ENCODE data around the gene CPS1. TPM values are rescaled to one million over a fixed set of nuclear protein-coding genes. Genes with fewer than 3 reads are reported as not detected.

The CPS1 gene
- polyA plus RNA-seq, 3 donors, result 2.5 to 4.7 (median 3.2) TPM

DNA sequence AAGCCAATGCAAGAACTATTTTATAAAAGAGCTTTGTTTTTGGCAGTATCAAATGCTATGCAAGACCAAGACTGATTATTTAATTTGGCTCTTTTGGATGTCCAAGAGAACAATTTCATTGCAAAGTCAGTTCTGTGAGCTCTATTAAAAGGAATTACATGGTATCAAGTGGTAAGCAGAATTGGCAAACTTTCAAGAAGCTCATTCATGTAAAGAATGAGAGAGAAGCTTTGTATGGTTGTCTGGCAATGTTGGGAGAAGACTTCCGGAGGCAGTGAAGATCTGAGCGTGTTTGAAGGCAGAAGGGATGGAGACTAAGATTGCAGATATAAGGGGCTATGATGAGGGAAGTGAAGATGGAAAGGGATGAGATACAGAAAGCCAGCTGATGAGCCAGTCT lies 49.6 kb downstream of the CPS1 start:
- DNase-seq, result no peak

DNA sequence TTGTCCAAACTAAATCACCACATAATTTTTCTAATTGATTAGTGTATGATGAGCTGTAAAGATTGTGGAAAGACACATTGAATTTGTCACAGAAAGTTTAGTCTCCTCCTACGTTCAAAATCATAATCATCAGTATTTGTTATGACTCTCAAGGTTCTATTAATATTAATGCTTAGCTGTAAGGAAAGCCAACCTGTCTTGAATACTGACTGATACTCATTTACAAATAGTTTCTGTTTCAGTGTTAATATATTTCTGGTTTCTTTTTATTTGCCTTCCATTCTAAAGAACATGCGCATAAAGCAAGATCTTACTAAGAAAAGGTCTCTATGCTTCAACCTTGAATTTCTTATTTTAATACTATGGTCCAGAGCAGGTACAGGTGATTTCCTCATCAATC lies 55.1 kb downstream of the CPS1 start:
- no peak for DNase-seq

DNA sequence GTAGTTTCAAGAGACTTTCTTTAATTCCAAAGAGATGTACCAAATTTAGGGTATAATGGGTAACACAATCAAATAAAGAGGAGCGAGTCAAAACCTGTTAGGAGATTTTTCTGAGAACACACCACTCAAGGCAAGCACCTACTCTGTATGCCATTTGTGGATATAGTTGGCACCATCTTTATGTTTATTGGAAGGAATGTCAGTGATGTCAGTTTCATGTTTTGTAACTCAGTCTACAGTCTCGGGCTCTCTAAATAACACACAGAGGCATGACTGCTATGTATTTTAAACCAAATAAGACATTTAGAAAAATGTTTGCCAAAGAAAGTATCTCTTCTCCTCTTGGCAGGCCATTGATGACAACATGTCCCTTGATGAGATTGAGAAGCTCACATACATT lies 59.7 kb downstream of the CPS1 start:
- no peak for DNase-seq

DNA sequence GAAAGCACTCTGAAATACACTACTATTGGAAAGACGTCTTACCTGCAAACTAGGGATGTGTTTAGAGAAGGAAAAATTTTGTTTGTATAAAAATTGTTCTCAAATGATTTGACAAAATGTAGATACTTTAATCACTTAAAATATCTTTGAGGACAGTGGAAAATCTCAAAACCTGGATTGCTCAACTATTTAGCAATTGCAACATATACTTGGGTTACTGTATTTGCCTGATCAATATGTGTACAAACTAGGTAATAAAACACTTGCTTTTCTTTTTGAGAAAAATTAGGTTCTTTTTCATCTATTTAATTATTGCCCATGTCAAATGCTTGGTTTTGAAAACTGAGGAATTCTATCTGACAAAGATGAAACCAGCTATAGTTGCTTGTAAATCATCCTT lies 60.9 kb downstream of the CPS1 start:
- DNase-seq, result no peak

DNA sequence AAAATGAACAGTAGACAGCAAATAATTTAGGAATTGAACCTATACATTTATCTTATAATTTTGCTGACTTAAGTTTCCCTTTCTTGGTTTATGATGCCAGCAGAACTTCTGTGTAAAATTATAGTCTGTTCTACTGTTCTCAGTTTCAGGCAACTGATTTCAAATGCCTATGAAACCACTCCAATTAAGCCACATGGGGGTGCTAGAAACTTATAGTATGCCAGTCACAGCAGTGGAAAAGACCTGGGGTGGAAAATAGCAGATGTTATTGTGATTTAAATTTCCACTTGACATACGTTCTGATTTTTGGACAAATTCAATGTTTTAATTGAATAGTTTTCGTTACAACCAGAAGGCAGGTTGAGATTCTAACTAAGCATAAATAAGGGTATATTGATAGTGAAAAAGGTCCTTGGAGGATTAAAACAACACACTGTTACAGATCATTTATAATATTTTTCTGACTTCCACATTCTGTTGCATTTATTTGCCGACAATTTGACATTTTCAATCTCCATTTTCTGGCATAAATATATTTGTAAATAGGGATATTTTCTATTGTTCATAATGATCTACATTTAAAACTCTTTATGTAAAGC lies 61.4 kb downstream of the CPS1 start:
- DNase-seq, result peak; percentile 42

DNA sequence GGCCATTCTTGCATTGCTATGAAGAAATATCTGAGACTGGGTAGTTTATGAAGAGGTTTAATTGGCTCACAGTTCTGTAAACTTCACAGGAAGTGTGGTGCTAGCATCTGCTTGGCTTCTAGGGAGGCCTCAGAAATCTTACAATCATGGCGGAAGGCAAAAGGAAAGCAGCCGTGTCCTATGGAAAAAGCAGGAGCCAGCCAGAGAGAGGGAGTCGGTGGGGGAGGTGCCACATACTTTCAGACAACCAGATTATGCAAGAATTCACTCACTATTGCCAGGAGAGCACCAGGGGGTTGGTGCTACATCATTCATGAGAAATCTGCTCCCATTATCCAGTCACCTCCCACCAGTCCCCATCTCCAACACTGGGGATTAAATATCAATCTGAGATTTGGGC lies 64.1 kb downstream of the CPS1 start:
- DNase-seq, result no peak

DNA sequence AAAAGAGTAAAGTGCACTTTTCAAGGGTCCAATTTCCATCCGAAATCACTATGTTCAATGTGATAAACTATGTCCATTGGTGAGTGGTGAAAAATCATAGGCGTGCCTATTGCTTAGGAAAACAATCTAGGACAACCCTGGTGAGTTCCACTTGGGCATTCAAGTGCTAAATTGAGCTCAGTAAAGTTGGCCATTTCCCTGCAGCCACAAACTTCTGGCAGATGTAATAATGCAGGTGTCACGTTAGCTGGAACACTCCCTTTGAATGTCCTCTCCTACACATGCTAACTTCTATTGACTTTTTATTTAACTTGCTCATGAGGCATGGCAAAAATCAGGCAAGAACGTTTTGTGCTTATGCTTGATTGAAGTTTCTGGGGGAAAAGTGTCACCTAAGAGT lies 67.1 kb downstream of the CPS1 start:
- peak; percentile 50 for DNase-seq

DNA sequence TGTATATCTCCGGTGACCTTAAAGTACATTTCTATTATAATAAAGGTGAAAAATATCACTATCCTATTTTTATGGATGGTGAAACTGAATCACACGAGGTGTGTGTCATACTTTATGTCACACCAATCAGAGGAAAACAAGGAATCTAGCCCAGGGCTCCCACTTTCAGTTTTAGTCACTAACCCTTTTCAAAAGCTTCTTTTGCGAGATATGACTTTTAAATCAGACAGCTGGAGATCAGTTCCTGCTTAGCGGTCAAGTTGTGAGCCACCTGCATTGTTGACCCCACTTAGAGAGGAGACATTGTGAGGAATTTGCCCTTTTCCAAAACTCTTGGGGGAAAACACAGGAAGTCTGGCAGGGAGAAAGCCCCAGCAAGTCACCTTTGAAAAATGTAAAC lies 70.5 kb downstream of the CPS1 start:
- no peak for DNase-seq

DNA sequence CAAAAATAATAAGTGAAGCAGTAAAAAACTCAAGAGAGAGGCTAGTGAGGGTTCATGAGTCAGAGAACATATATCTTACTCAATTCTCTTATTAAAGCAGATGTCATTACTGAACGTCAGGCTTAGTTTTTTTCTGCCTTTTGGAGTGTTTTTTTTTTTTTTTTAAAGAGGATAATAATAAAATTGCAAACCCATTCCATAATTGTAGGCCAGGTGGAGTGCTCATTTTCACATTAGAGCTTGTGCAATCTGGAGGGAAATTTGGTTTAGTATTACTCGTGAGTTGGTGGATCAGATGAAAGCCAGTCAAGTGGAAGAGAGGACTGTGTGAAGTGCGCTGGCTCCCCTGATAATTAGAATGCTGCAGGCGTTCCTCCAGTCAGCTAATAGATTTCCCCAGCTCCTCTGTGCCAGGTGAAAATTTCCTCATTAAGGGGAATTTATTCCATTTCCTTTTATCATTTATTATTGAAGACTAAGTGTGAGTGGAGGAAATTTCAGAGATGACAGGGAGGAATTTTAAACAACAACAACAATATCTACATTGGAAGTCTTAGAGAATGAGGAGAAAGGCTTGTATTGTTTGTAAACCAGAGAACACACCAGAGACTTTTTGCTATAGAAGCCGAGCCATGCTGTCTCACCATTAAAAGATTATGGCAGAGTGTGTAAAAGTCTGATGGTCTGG lies 74.6 kb downstream of the CPS1 start:
- DNase-seq, result peak; percentile 23

DNA sequence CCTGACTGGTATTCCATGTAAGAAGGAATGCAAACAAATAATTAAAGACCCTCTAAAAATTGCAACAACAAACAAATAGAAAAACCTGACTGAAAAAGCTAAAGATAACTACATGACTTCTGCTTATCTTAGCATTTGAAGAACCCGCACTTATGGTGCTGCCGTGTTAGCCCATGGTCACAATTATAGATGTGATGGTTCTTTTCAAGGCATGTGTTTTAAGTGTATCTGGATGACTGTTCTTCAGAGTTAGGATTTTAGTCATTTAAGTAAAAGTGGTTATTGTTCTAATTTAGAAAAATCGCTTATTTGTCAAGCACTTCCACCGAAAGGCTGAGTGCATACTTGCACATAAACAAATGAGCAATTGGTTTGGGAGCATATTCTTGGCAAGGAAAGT lies 77.3 kb downstream of the CPS1 start:
- DNase-seq, result no peak

DNA sequence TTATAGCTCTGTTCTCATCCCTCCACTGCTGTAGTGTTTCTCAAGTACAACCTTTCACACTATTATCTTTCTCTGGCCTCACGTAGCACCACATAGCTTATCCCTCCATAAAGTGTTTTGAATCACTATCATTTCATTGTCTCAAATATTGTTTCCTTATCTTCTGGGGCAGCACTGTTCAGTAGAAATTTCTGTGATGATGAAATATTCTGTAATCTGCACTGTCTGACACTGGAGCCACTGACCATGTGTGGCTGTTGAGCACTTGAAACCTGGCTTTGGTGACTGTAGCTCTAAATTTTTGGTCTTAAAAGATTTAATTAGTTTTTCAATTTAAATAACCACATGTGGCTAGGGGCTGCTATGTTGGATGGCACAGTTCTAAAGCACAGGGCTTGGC lies 78.9 kb downstream of the CPS1 start:
- DNase-seq, result no peak

DNA sequence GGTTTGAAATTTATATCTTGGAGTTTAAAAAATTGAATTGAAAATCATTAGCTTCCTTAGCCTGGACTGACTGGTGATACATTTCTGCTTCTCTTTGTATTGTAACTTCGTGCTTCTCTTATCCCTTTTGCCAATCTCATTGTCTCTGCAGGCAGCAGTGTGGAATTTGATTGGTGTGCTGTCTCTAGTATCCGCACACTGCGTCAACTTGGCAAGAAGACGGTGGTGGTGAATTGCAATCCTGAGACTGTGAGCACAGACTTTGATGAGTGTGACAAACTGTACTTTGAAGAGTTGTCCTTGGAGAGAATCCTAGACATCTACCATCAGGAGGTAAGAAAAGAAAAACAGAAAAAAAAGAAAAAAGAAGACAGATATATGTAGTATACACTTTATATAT lies 85.9 kb downstream of the CPS1 start:
- no peak for DNase-seq

DNA sequence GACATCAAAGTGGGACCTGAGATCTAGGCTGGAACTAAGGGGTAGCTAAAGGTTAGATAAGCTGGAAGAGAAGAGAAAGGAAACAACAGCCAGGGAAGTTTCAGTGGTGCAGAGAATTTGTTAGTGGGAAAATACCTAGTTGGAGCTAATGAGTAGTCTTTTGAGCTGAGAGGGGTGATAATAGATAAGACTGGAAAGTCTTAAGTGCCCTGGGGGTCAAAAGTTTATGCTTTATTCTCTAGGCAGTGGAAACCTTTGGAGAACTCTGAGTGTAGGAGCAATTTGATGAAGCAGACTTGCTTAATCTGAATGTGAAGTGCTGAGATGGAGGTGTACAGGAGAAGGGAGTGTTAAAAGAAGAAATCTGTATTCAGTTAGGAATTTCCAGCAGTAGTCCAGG lies 90.8 kb downstream of the CPS1 start:
- no peak for DNase-seq

DNA sequence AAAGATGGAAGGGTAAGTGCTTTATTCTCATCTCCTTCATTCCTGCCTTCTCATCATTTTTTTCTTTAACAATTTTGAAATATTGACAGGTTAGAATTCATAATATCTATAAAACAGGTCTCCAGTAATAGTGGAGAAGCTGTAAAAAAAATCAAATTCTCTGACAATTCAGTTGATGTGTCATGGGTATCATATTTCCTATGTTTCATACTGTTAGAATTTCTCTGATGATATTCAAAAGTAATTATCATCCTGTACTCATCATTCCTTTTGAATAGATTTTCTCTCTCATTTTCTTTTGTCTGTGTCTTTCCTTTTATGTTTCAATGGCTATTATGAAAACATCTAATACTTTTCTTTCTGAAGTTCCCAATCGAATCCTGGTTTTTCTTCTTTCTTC lies 97.7 kb downstream of the CPS1 start:
- no peak for DNase-seq

DNA sequence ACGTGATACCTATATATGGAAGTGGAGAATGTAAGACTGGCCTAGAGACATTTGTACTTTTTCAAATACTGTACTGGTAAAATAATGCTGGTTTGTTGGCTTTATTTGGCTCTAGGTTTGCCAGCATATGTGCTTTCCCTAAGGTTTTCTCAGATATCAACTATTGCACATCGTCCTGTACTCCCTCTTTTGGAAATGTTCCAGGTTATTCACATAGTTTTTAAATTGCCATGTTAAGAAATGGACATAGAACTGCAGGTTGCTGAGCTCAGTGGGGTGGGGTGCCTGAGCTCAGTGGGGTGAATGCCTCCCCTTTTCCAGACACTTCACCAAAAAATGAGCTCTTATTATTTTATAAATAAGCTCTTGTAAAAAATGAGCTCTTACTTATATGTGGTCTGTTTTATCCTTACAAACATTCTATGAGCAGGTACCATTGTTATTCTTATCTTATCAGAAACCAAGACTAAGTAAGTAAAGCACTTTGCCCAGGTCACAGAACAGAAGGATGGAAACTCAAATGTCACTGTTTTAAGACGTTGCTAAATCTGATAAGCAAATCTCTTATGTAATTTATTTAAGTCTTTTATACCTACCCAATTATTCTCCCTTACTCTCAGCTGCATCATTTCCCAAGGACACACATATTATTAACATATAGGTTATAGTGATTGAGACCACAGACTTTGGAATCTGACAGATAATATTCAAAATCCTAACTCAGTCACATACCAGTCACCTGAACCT lies 99.0 kb downstream of the CPS1 start:
- no peak for DNase-seq

DNA sequence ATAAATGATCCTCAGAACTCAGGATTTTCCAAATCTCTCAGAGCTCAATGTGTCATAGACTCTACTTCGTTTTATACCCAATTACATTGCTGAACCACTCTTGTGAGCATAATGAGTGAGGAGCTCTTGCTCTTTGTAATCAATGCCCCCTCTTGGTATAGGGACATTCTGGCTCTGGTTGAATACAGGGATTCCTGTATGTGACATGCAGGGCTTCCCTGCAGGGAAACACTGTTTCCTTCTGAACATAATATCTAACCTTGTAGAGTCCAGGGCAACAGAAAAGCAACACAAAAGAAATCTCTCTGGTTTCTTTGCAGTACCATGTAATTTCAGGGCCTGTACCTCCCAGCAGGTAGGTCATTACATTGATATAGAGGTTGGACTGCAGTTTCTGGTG lies 101.5 kb downstream of the CPS1 start:
- DNase-seq, result no peak

DNA sequence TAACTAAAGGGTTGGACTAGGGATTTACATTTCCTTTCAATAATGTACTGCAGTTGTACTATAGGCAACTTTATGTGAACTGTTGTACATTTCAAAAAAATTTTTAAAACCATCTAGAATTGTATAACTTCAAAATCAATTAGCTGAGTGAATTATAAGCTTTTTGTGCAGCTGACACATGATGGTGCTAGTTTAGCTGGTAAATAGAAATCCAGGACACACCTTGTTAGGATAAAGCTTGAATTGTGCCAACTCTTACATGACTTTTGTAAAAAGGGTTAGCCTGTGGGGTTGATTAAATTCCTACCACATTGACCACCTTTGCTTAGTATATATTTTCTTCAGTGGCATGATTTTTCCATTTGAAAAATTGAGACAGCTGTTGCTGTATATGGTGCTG lies 104.4 kb downstream of the CPS1 start:
- DNase-seq, result no peak

DNA sequence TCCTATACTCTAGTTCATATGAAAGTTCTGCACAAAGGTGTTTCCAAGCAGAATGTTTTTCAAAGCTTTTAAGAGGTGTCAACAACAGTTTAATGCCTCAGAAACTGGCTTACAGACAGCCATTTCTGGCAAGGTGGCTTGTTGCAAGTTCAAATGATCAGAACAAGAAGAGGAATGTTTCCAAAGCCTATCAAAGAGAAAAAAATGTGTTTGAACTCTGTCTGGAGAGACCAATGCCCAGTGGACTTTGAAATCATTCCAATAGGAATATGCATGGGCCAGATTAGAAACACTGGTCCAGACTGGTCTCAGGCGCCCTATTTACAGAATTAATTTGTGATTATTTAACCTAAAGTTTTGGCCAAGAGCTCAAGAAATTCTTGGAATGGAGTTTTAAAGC lies 106.2 kb downstream of the CPS1 start:
- DNase-seq, result no peak

DNA sequence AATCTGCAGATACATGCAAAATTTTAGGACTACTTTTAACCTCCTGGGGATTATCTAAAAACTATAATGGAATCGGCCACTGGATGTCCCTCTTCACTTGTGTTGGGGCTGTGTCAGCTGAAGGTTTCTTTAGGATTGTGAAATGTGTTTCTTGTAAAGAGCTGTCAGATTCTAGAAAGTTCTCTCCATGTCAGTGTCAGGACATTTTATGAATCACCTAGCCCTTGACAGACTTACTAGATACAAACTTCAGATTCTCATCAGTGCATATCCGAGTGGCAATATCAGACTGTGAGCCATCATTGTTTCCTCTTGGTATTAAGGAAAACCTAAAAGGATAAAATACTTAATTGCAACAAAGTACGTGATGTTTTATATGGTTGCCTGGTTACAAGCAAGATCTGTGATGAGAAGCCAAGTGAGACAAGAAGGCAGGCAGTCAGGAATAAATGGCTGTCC lies 107.3 kb downstream of the CPS1 start:
- peak; percentile 16 for DNase-seq

DNA sequence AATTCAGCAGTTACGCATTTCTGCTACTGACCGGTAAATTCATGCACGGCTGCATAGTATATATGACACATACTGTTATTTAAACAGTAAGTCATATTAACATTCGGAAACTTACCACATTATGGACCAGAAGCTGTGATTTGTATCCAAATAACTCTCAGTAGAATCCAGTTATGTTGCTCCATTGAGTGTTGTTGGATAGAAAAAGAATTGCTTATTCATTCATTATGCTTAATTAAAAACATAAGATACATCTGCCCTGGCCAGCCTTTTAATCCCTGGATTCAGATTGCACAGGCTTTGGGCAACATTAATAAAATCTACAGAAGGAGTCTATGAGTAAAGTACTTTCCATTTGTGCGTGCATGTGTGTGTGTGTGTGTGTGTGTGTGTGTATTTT lies 111.3 kb downstream of the CPS1 start:
- DNase-seq, result no peak

DNA sequence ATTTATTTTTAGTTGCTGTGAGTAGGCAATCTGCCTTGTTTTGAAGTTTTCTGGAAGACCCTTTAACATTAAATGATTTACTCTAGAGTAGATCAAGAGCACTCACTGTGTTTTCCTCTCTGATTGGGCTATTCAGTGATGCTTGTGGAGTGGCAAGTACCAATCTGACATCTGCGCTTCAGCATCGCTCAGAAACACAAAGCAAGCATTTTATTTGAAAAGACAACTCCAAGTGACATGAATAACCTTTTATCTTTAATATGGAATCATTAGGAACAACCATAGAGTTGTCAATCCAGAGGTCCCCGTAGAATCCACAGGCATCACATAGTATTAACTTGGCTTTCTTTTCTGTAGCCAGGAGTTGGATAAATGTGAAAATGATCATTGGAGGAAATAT lies 114.7 kb downstream of the CPS1 start:
- no peak for DNase-seq

DNA sequence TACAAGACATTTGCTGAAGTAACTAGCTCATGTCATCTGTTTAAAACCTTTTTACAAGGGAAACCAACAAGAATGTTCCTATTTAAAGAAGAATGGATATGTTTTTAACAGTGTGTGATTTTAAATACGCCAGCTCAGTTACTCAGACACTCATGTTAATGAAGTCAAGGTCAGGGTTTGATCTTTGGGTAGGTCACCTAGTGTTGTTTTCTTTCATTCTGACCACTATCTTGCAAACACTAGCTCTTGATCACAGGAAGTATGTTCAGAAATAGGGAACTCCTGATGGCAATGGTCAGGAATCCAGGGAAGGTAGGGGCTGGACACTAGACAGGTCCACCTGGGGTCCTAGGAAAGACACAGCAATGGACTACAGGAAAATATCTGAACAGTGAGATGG lies 116.7 kb downstream of the CPS1 start:
- DNase-seq, result no peak

DNA sequence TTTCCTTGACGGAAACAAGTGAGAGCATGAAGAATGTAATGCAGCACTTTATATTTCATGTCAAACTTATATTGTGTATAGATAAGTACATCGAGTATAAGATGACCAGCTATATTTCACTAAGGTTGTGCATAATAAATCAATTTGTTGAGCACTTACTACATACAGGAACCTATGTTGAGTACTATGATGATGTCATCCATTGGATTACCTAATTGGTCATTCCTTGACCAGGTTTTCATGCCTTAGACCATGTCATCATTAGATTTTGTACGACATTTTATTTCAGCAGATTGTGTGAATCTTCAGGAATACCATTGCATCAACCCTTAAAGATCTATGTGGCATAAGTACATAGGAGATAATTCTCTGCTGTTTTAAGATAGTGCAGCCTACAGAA lies 119.7 kb downstream of the CPS1 start:
- DNase-seq, result no peak

DNA sequence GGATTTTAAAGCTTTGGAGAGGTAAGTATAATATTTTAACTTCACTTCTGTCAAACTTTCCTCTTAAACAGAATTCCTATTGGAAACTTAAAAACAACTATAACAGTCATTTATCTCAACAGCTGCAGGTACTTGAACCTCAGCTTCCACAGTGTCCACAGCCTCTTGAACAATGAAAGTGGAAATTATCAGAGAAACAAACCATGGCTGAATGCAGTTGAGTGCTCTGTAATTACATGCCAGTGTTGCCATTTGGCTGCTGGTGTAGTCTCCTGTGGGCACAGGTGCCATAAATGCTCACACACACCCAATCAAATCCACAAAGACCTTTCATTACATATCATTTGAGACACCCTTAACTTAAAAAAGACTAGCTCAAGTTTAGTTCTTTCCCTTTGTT lies 125.1 kb downstream of the CPS1 start:
- no peak for DNase-seq
